C4-2B (cell line): ENCODE data around the gene GLTP.

Source experiments
- H3K27ac ChIP-seq: fragments of 450-650 bp; 2 replicates; pipeline ENCODE4 v1.5.1; 2017
- CTCF ChIP-seq: fragments of 450-650 bp; conservative IDR thresholded peaks from 2 replicates; pipeline ENCODE4 v1.5.1; 2017; ENCODE audit warnings: mild to moderate bottlenecking
- ZFX ChIP-seq: fragments of 450-650 bp; IDR thresholded peaks from 2 replicates; pipeline ENCODE4 v1.6.1; 2017

GLTP gene

DNA sequence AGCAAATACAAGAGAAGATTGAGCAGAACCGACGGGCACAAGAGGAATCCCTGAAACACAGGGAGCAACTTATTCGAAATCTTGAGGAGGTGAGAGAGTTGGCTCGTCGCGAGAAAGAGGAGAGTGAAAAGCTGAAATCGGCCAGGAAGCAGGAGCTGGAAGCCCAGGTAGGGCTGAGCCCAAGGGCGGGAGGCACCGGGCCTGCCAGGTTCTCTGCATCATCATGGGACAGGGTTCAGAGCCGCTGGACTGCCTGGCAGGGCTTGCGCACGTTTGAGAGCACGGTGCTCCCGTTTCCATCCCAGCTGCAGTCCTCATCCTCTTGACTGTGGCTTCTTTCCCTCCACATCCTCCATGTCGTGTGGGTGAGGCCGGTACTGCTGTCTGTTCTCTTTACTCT, 34.1 kb upstream of the GLTP start:
- TF ChIP-seq CTCF (no peak), ZFX (no peak)
- peak overlapping the region; percentile 73 for H3K27ac ChIP-seq

GRCh38 chr12:109912855-109913321, 32.5 kb upstream of the GLTP start:
- TF ChIP-seq ZFX (no peak), CTCF (no peak)
- no peak overlapping the region for H3K27ac ChIP-seq

- TF ChIP-seq CTCF (no peak; the same call in 1 of the 2 replicates), ZFX (no peak)
These were observed 30.6 kb upstream of the GLTP start for GRCh38 chr12:109910969-109911348.

GRCh38 chr12:109910254-109910968, 30.1 kb upstream of the GLTP start:
- H3K27ac ChIP-seq, result no peak overlapping the region
- no peak for TF ChIP-seq ZFX
- no peak for TF ChIP-seq CTCF

More at GRCh38 chr12:109910969-109911348, 30.6 kb upstream of the GLTP start:
- no peak overlapping the region for H3K27ac ChIP-seq

- no peak for TF ChIP-seq CTCF
- TF ChIP-seq ZFX, result no peak
- H3K27ac ChIP-seq, result no peak overlapping the region
These were observed 25.0 kb upstream of the GLTP start for GRCh38 chr12:109905301-109905700.

DNA sequence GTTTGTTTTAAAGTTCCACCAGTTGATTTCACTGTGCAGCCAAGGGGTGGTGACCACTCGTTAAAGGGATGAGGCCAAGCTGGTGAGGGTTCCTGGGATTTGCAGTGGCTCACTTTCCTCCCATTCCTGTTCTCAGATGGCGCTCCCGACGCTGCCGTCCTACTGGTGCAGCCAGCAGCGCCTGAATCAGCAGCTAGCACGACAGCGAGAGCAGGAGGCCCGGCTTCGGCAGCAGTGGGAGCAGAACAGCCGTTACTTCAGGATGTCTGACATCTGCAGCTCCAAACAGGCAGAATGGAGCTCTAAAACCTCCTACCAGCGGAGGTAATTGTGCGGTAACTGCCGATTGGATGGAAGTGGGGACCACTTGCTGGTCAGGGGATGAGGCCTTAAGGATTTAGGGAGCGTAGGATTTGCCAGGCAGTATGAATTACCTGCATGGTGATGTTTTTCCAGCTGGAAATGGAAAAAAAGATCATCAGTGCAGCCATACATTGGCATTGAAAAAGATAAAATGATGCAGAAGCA, 22.6 kb upstream of the GLTP start:
- no peak for TF ChIP-seq CTCF
- no peak for TF ChIP-seq ZFX
- no peak overlapping the region for H3K27ac ChIP-seq

DNA sequence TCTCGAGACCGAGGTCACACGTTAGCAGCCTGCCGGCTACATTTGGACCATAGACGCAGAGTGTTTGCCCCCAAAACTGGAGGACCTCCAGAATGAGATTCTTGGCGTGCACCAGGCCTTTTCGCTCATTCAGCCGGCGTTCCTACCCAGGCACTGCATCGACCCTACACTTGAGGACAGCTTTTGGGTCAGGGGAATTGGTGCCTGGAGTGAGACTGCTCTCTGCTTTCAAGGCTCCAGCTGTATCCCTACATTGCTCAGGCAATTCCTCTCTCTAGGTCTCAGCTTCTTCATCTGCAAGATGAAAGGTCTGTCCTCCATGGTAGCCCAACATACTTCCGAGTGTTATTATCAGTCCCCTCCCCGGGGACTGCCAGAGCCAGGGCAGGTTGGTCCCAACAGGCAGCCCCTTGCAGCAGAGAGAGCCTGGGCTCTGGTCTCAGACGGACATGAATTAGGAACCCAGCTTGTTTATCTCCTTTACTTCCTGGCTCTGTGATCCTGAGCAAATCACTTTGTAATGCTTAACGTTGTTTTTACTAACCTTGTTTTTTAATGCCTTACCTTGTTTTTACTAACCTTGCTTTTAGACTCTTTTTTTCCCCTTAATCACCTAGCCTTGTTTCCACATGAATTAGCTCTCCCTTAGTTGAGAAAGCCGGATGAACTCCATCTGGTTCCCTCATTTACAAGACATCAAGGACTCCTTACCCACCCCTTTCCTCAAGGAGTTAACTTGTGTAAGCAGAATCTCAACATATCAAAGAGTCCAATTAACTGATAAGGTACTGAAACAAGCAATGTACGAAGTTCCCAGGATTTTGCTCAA, 20.6 kb upstream of the GLTP start:
- TF ChIP-seq ZFX (no peak), CTCF (no peak)
- peak overlapping the region; percentile 86 for H3K27ac ChIP-seq
